HepG2 (cell line): ENCODE data around the gene CARMIL3. TPM values are rescaled to one million over a fixed set of nuclear protein-coding genes. Genes with fewer than 3 reads are reported as not detected.

Experiments used
- ETV6 ChIP-seq: sonication (generic); formaldehyde crosslinking; conservative IDR thresholded peaks from 2 replicates; pipeline ENCODE4 v1.4.0; 2020; ENCODE audit warnings: missing genetic modification reagents
- IKZF1 ChIP-seq: fragments of 450-650 bp; IDR thresholded peaks from 2 replicates; pipeline ENCODE4 v1.7.1; 2016
- MAFG ChIP-seq: sonication (generic); formaldehyde crosslinking; IDR thresholded peaks from 2 replicates; pipeline ENCODE4 v1.5.1; 2020; ENCODE audit warnings: mild to moderate bottlenecking, missing genetic modification reagents
- NR2F1 ChIP-seq, 2 experiments: fragments of 450-650 bp in 1 of 2; formaldehyde crosslinking in 1 of 2; IDR thresholded peaks; 2 replicates each; pipeline versions ENCODE4 v1.5.0 to v1.6.1; 2016 to 2020; ENCODE audit warnings: mild to moderate bottlenecking in 1 of 2, missing compliant biosample characterization in 1 of 2, missing genetic modification reagents in 1 of 2, moderate library complexity in 1 of 2
- PAWR ChIP-seq: sonication (generic); formaldehyde crosslinking; IDR thresholded peaks from 2 replicates; pipeline ENCODE4 v1.4.0; 2020; ENCODE audit warnings: missing genetic modification reagents, mild to moderate bottlenecking, borderline replicate concordance
- SMAD1 ChIP-seq: sonication (generic); formaldehyde crosslinking; IDR thresholded peaks from 2 replicates; pipeline ENCODE4 v1.4.0; 2020; ENCODE audit warnings: missing genetic modification reagents, low read depth, mild to moderate bottlenecking, borderline replicate concordance
- TBP ChIP-seq: sonication (generic); formaldehyde crosslinking; IDR thresholded peaks from 2 replicates; pipeline ENCODE4 v1.5.0; 2020; ENCODE audit warnings: missing genetic modification reagents
- ZNF136 ChIP-seq: sonication (generic); formaldehyde crosslinking; IDR thresholded peaks from 2 replicates; pipeline ENCODE4 v1.8.1; 2022; ENCODE audit warnings: low read depth, mild to moderate bottlenecking, moderate library complexity, missing genetic modification reagents
- ZNF329 ChIP-seq: sonication (generic); formaldehyde crosslinking; IDR thresholded peaks from 2 replicates; pipeline ENCODE4 v1.9.0; 2021; ENCODE audit warnings: low read depth, mild to moderate bottlenecking, missing genetic modification reagents
- ZNF674 ChIP-seq: sonication (generic); formaldehyde crosslinking; IDR thresholded peaks from 2 replicates; pipeline ENCODE4 v1.5.0; 2020; ENCODE audit warnings: low read depth, mild to moderate bottlenecking, missing genetic modification reagents
- ZNF703 ChIP-seq: sonication (generic); formaldehyde crosslinking; IDR thresholded peaks from 2 replicates; pipeline ENCODE4 v1.5.1; 2020; ENCODE audit warnings: missing genetic modification reagents, mild to moderate bottlenecking, moderate library complexity, borderline replicate concordance
- polyA plus RNA-seq, 8 experiments: library from polyadenylated mRNA; depleted of rRNA in 3 of 8; stranded (reverse) in 7 of 8; unstranded in 1 of 8; fragments of >200 nt; fragmentation: Illumina TruSeq in 4 of 8; extraction: Trizol in 4 of 8; gene quantifications; 2 replicates each; pipeline versions ENCODE4 v1.2.1 to v1.2.3, GENCODE V29; 2011 to 2016; ENCODE audit warnings: low read depth in 4 of 8, missing spikeins in 1 of 8, mixed read lengths in 1 of 8; ENCODE audit not compliant: insufficient read depth in 1 of 8
- total RNA-seq, 5 experiments: library from RNA; depleted of rRNA; stranded (reverse); fragments of >200 nt; fragmentation: Illumina TruSeq; extraction: Trizol; gene quantifications; 2 replicates each; pipeline ENCODE4 v1.2.3, GENCODE V29; 2016; ENCODE audit warnings: low read depth in 1 of 5
- TF ChIP-seq, protein P1 (sequence below): sonication (generic); formaldehyde crosslinking; IDR thresholded peaks from 2 replicates; pipeline ENCODE4 v1.8.1; 2023; ENCODE audit warnings: mild to moderate bottlenecking, missing genetic modification reagents
- TF ChIP-seq, protein P2 (sequence below): IDR thresholded peaks from 2 replicates; pipeline ENCODE4 v1.6.1; 2016; ENCODE audit warnings: mild to moderate bottlenecking
- TF ChIP-seq, protein P3 (sequence below): fragments of 450-650 bp; IDR thresholded peaks from 2 replicates; pipeline ENCODE4 v1.6.1; 2017; ENCODE audit warnings: mild to moderate bottlenecking
- TF ChIP-seq, protein P4 (sequence below), 2 experiments: sonication (generic) in 1 of 2; formaldehyde crosslinking in 1 of 2; IDR thresholded peaks; 2 replicates each; pipeline versions ENCODE4 v1.4.0 to v1.6.1; 2018 to 2020; ENCODE audit warnings: missing genetic modification reagents in 2 of 2, borderline replicate concordance in 1 of 2, low read depth in 1 of 2, mild to moderate bottlenecking in 1 of 2, missing biosample characterization in 1 of 2
- TF ChIP-seq, protein P5 (sequence below): sonication (generic); formaldehyde crosslinking; IDR thresholded peaks from 2 replicates; pipeline ENCODE4 v1.9.0; 2021; ENCODE audit warnings: missing genetic modification reagents, mild to moderate bottlenecking, borderline replicate concordance

CARMIL3 gene
- total and polyA plus RNA-seq, 2 of the 13 experiments (the other 11 are each of a cell fraction or from before 2014, with no cell fraction given): 0.27 to 0.55 TPM

DNA sequence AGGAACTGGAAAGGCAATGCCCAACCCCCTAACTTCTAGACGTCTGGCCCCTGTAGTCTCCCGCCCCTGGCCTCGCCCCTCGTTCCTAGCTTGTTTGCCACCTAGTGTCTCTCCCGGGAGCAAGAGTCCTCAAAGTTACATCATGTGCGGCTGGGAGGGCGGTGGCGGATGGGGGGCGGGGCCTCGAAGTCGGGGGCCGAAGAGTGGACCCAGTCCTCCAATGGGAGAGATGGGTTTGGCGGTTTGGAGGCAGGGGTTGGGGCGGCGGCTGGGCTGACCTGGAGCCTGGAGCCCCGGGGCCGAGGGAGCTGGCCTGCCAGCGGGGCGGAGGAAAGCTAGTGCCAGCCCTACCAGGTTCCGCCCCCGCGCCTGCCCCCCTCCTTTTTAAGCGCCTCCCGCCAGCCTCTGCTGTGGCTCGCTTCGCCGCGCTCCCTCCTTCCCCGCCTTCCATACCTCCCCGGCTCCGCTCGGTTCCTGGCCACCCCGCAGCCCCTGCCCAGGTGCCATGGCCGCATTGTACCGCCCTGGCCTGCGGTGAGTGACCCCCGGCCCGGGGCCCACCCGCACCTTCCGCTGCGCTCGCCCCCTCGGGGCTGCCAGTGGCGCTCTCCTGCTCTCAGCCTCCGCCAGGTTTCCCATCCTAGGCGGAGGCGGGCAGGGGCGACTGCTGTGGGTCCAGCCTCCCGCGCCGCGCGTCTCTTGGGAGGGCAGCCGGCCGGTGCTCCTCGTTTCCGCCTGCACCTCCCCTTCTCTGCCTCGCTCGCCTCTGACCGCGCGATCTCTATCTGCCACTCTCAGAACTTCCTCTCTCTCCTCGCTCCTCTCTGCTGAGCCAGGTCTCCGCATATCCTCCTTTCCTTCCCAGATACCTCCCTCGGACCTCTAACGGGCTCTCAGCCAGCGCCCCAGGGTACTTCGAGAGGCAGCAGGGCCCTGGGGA is 42.4 kb downstream of the CARMIL3 start, which contains the start of gene PCK2 (continued):
- TF ChIP-seq ZNF674 (CRISPR knock-in tag) (peak; percentile 33; the same call in 1 of the 2 replicates), MAFG (CRISPR knock-in tag) (no peak), ZNF329 (CRISPR knock-in tag) (no peak), ZNF136 (CRISPR knock-in tag) (peak; percentile 82), NR2F1 (CRISPR knock-in tag; IDR thresholded peaks at IDR 0.05) (peak in 1 of 2 experiments; percentile 34; a peak in 1 of 4 replicates), SMAD1 (CRISPR knock-in tag) (peak; percentile 96), IKZF1 (no peak), ETV6 (CRISPR knock-in tag) (peak; percentile 80), ZNF703 (CRISPR knock-in tag) (no peak), PAWR (no peak), TBP (CRISPR knock-in tag) (peak; percentile 96)
- TF ChIP-seq, protein P1, sequence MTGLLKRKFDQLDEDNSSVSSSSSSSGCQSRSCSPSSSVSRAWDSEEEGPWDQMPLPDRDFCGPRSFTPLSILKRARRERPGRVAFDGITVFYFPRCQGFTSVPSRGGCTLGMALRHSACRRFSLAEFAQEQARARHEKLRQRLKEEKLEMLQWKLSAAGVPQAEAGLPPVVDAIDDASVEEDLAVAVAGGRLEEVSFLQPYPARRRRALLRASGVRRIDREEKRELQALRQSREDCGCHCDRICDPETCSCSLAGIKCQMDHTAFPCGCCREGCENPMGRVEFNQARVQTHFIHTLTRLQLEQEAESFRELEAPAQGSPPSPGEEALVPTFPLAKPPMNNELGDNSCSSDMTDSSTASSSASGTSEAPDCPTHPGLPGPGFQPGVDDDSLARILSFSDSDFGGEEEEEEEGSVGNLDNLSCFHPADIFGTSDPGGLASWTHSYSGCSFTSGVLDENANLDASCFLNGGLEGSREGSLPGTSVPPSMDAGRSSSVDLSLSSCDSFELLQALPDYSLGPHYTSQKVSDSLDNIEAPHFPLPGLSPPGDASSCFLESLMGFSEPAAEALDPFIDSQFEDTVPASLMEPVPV: peak; percentile 99
- TF ChIP-seq, protein P2, sequence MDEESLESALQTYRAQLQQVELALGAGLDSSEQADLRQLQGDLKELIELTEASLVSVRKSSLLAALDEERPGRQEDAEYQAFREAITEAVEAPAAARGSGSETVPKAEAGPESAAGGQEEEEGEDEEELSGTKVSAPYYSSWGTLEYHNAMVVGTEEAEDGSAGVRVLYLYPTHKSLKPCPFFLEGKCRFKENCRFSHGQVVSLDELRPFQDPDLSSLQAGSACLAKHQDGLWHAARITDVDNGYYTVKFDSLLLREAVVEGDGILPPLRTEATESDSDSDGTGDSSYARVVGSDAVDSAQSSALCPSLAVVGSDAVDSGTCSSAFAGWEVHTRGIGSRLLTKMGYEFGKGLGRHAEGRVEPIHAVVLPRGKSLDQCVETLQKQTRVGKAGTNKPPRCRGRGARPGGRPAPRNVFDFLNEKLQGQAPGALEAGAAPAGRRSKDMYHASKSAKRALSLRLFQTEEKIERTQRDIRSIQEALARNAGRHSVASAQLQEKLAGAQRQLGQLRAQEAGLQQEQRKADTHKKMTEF (CRISPR knock-in tag): peak; percentile 99
- TF ChIP-seq, protein P3, sequence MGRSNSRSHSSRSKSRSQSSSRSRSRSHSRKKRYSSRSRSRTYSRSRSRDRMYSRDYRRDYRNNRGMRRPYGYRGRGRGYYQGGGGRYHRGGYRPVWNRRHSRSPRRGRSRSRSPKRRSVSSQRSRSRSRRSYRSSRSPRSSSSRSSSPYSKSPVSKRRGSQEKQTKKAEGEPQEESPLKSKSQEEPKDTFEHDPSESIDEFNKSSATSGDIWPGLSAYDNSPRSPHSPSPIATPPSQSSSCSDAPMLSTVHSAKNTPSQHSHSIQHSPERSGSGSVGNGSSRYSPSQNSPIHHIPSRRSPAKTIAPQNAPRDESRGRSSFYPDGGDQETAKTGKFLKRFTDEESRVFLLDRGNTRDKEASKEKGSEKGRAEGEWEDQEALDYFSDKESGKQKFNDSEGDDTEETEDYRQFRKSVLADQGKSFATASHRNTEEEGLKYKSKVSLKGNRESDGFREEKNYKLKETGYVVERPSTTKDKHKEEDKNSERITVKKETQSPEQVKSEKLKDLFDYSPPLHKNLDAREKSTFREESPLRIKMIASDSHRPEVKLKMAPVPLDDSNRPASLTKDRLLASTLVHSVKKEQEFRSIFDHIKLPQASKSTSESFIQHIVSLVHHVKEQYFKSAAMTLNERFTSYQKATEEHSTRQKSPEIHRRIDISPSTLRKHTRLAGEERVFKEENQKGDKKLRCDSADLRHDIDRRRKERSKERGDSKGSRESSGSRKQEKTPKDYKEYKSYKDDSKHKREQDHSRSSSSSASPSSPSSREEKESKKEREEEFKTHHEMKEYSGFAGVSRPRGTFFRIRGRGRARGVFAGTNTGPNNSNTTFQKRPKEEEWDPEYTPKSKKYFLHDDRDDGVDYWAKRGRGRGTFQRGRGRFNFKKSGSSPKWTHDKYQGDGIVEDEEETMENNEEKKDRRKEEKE: no peak
- TF ChIP-seq, protein P4, sequence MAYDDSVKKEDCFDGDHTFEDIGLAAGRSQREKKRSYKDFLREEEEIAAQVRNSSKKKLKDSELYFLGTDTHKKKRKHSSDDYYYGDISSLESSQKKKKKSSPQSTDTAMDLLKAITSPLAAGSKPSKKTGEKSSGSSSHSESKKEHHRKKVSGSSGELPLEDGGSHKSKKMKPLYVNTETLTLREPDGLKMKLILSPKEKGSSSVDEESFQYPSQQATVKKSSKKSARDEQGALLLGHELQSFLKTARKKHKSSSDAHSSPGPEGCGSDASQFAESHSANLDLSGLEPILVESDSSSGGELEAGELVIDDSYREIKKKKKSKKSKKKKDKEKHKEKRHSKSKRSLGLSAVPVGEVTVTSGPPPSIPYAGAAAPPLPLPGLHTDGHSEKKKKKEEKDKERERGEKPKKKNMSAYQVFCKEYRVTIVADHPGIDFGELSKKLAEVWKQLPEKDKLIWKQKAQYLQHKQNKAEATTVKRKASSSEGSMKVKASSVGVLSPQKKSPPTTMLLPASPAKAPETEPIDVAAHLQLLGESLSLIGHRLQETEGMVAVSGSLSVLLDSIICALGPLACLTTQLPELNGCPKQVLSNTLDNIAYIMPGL (CRISPR knock-in tag; IDR thresholded peaks at IDR 0.05; ENCODE audit: borderline replicate concordance in 1 of 2, low read depth in 1 of 2): peak; percentile 92 to 98; a peak in 3 of 4 replicates
- TF ChIP-seq, protein P5, sequence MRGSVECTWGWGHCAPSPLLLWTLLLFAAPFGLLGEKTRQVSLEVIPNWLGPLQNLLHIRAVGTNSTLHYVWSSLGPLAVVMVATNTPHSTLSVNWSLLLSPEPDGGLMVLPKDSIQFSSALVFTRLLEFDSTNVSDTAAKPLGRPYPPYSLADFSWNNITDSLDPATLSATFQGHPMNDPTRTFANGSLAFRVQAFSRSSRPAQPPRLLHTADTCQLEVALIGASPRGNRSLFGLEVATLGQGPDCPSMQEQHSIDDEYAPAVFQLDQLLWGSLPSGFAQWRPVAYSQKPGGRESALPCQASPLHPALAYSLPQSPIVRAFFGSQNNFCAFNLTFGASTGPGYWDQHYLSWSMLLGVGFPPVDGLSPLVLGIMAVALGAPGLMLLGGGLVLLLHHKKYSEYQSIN (CRISPR knock-in tag): no peak
